Activated T-cell treated with anti-CD3 and anti-CD28 coated beads, Interleukin-2, amount 50 U/mL, for 72 hours (primary cell): Measurements from ENCODE around the gene SEZ6L. TPM values are rescaled to one million over a fixed set of nuclear protein-coding genes. Genes with fewer than 3 reads are reported as not detected.
A peak's percentile ranks its signal among the peaks of the same experiment; 100 is the strongest.
"Not testable (repeated sequence)": the region's sequence is repeated elsewhere in the genome, so short reads cannot be mapped to it uniquely, and the experiment has no call there.

Source experiments
- ATAC-seq, 2 donors: fragments of 150-1000 bp; cut with Tn5 transposase; replicated peaks in 1 of 2; 2 replicates each; pipeline ENCODE4 v1.10.0; 2021; ENCODE audit warnings: moderate library complexity in 2 of 2, mild to moderate bottlenecking in 1 of 2
- DNase-seq, 2 donors: peaks; one replicate each; pipeline ENCODE4 v3.0.0; 2021 to 2022; ENCODE audit warnings: mixed read lengths in 1 of 2
- H3K27ac Mint-ChIP-seq: one replicate; pipeline ENCODE4 v1.8.0; 2022; ENCODE audit warnings: mild to moderate bottlenecking, moderate library complexity, mixed read lengths
- H3K27me3 Mint-ChIP-seq: one replicate; pipeline ENCODE4 v1.8.0; 2022; ENCODE audit warnings: low read depth, mixed read lengths
- H3K36me3 Mint-ChIP-seq, 2 donors: one replicate each; pipeline ENCODE4 v1.8.0; 2022; ENCODE audit warnings: mixed read lengths in 2 of 2, mild to moderate bottlenecking in 1 of 2; ENCODE audit not compliant: insufficient read depth in 2 of 2
- H3K4me1 Mint-ChIP-seq: one replicate; pipeline ENCODE4 v1.8.0; 2022; ENCODE audit warnings: low read depth, mixed read lengths
- H3K4me3 Mint-ChIP-seq, 2 donors: one replicate each; pipeline ENCODE4 v1.8.0; 2022; ENCODE audit warnings: mild to moderate bottlenecking in 2 of 2, mixed read lengths in 2 of 2, moderate library complexity in 2 of 2
- H3K9me3 Mint-ChIP-seq, 2 donors: one replicate each; pipeline ENCODE4 v1.8.0; 2022; ENCODE audit warnings: mixed read lengths in 2 of 2
- total RNA-seq, 2 donors: library from RNA; stranded (reverse); gene quantifications; one replicate each; pipeline ENCODE4 v1.2.3, GENCODE V29; 2022

SEZ6L gene
- total RNA-seq, 2 donors from 2014 or later = 0.05 TPM; not detected in 1

DNA sequence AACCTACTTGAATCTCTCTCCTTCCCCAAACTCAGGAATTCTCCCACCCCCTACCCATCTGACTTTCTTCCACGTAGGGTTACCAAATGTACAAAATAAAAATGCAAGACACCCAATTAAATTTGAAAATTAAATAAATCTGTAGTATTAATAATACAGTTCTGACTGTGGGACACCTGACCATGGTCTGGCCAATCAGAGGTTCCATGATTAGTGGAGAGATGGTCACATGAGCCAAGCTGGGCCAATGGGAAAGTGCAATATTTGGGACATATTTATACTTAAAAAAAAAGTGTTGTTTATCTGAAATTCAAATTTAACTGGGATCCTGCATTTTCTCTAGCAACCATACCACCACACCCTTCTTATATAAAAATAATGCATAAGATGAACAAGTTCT, 230.0 kb downstream of the SEZ6L start:
- Mint-ChIP-seq H3K27me3 (peaks cover 10% of the 10 kb centered on the region), H3K36me3 (no peaks in the 10 kb centered on the region), H3K9me3 (no peaks in the 10 kb centered on the region), H3K4me1 (peaks cover 14% of the 10 kb centered on the region), H3K27ac (no peak overlapping the region), H3K4me3 (no peak overlapping the region)
- DNase-seq (no peak), ATAC-seq (no peak)

DNA sequence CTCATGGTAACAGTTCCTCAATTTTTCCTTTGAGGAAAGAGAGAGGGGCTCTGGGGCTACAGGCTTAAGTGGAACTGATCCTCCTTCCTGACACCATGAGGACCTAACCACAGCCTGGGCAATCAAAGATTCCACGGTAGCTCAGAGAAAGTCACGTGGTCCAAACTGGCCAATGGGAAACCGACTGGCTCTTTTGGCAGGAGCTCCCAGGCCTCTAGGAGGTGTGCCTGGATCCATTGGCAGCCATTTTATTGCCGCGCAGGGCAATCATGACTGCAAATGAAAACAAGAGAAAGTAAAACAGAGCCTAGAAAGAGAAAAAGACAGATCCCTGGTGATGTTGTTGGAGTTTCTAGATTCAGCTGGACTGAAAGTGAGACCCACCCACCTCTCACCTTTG, 232.5 kb downstream of the SEZ6L start:
- no peak for ATAC-seq
- Mint-ChIP-seq H3K27me3 (peaks cover 22% of the 10 kb centered on the region), H3K27ac (no peak overlapping the region), H3K4me1 (peaks cover 21% of the 10 kb centered on the region), H3K36me3 (no peaks in the 10 kb centered on the region), H3K9me3 (no peaks in the 10 kb centered on the region), H3K4me3 (no peak overlapping the region)
- no peak for DNase-seq

DNA sequence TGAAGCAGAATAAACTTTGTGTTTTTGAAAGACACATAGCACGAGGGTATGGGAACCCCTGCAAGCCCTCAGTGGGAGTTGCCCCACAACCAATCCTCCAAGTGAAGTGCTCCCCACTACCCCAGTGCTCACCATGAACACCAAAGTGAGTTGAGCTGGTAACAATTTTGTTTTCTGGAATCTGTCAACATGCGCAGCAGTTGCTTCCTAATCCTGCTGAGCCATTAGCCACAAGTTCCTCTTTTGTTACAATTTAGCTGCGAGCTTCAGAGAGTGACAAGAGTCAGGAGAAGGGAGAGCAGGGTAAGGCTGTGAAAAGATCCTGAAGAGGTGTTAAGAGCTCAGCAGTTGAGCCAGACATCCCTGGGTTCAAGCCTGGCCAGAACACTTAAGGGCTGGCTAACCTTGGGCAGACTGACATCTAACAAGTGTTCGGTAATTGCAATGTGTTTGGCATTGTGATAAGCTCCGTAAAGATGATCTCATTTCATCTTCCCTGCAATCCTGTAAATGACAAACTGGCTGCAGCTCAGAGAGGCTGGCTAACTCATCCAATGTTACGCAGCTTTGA, 235.7 kb downstream of the SEZ6L start:
- H3K4me1 Mint-ChIP-seq = peaks cover 21% of the 10 kb centered on the region
- H3K36me3 Mint-ChIP-seq = no peaks in the 10 kb centered on the region
- H3K9me3 Mint-ChIP-seq = no peaks in the 10 kb centered on the region
- H3K4me3 Mint-ChIP-seq = peak overlapping the region; percentile 33 to 35
- DNase-seq (no peak), ATAC-seq (no peak)
- H3K27me3 Mint-ChIP-seq = peaks cover 26% of the 10 kb centered on the region
- H3K27ac Mint-ChIP-seq = no peak overlapping the region

DNA sequence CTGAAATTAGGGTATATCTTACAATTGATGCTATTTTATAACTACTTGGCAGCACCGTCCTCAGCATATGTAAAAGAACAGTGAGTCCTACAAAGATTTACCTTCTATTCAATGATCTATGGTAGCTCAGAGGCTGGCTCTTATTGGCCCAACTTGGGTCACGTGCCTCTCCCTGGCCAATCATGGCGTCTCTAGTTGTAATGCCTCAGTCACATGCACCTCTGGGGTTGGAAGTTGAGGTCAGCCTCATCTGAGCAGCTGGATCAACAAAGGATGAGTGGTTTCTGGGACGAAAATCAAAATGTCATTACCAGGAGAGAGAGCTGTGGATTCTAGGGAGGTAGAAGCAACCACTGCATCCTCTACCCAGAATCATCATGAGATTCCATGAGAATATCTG, 236.9 kb downstream of the SEZ6L start:
- no peak for DNase-seq
- Mint-ChIP-seq H3K9me3 (no peaks in the 10 kb centered on the region), H3K4me3 (no peak overlapping the region), H3K4me1 (peaks cover 21% of the 10 kb centered on the region), H3K27me3 (peaks cover 26% of the 10 kb centered on the region), H3K27ac (no peak overlapping the region), H3K36me3 (no peaks in the 10 kb centered on the region)
- no peak for ATAC-seq

DNA sequence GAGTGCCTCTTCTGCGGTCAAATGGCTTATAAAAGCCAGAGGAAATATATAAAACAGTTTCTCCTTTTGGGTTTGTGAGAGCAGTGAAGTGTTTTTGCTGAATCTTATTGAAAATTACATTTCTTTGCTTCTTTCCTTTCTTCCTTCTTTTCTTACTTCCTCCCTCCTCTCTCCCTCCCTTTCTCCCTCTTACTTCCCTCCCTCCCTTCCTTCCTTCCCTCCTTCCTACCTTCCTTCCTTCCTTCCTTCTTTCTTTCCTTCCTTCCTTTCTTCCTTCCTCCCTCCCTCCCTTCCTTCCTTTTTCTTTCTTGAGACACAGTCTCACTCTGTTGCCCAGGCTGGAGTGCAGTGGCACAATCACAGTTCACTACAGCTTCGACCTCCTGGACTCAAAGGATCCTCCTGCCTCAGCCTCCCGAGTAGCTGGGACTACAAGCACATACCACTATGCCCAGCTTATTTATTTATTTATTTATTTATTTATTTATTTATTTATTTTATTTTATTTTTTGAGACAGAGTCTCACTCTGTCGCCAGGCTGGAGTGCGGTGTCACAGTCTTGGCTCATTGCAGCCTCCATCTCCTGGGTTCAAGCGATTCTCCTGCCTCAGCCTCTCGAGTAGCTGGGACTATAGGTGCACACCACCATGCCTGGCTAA, 239.4 kb downstream of the SEZ6L start:
- peaks cover 18% of the 10 kb centered on the region for H3K27me3 Mint-ChIP-seq
- peaks cover 11% of the 10 kb centered on the region for H3K4me1 Mint-ChIP-seq
- not testable (repeated sequence) for H3K36me3 Mint-ChIP-seq, H3K9me3 Mint-ChIP-seq, ATAC-seq, H3K4me3 Mint-ChIP-seq, H3K27ac Mint-ChIP-seq, DNase-seq

DNA sequence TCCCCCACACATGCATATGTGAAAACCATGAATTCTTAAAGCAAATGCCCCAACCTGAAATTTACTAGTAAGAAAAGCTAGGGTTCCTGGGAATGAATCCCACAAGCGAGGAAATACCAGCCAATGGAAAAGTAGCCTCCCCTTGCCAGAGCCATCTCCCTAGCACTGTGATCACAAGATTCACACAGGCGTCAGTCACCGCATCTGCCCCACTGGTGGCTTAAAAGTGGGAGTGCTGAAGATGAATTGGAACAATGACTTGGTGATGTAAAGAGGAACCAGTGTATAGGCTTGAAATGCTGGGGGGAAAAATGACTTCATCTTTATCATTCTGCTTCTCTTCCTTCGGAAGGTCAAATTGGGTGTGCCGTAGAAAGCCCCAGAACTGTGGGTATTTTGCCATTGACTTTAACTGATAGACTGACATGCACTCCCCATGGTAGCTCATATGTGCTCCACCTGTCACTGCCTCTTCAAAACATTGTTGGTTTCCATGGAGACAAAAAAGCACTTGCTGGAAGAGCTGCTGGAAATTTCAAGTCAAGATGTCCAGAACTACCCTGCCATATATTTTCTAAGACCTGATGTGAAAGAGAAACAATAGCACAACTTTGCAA, 240.6 kb downstream of the SEZ6L start:
- no peaks in the 10 kb centered on the region for H3K9me3 Mint-ChIP-seq
- H3K36me3 Mint-ChIP-seq = no peaks in the 10 kb centered on the region
- H3K4me3 Mint-ChIP-seq = no peak overlapping the region
- DNase-seq (no peak), ATAC-seq (no peak)
- no peak overlapping the region for H3K27ac Mint-ChIP-seq
- H3K27me3 Mint-ChIP-seq = peaks cover 11% of the 10 kb centered on the region
- H3K4me1 Mint-ChIP-seq = peaks cover 1% of the 10 kb centered on the region

DNA sequence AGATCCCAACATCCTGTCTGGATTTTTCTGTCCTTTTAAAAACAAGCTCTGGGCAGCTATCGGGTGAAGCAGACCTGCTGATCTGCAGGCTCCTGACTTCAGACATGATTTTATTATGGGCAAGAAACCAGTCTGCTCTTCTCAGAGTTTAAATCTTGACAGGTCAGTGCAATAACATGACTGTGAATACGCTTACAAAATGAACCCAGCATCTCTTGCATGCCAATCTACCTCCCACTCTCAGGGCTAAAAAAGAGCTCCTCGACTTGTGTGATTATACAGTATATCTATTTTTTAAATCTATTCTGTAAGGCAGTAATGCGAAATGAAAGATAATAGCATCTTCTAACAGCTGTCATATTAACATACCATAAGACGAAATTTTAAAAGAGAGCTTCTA, 241.1 kb downstream of the SEZ6L start:
- DNase-seq = no peak
- Mint-ChIP-seq H3K4me3 (no peak overlapping the region), H3K36me3 (no peaks in the 10 kb centered on the region), H3K4me1 (no peaks in the 10 kb centered on the region), H3K27ac (no peak overlapping the region), H3K9me3 (no peaks in the 10 kb centered on the region), H3K27me3 (peaks cover 6% of the 10 kb centered on the region)
- no peak for ATAC-seq

DNA sequence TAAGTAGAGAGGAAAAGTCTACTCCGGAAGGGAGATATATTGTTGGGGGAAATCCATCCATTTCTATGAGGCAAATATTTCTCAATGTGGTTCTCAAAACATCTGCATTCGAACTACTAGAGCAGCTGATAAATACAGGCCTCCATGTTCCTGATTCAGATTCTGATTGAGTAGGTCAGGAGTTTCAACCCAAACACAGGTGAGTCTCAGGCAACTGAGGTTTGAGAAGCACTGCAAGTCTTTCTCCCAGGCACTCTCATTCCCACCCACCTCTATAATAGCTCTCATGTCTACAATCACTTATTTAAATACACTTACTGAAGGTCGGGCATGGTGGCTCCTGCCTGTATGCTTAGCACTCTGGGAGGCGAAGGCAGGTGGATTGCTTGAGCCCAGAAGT, 245.1 kb downstream of the SEZ6L start:
- peaks cover 25% of the 10 kb centered on the region for H3K27me3 Mint-ChIP-seq
- DNase-seq (no peak), ATAC-seq (peak in 1 of 2 donors; percentile 25)
- no peak overlapping the region for H3K4me3 Mint-ChIP-seq
- no peaks in the 10 kb centered on the region for H3K4me1 Mint-ChIP-seq
- H3K9me3 Mint-ChIP-seq = no peaks in the 10 kb centered on the region
- H3K36me3 Mint-ChIP-seq = no peaks in the 10 kb centered on the region
- H3K27ac Mint-ChIP-seq = no peak overlapping the region

DNA sequence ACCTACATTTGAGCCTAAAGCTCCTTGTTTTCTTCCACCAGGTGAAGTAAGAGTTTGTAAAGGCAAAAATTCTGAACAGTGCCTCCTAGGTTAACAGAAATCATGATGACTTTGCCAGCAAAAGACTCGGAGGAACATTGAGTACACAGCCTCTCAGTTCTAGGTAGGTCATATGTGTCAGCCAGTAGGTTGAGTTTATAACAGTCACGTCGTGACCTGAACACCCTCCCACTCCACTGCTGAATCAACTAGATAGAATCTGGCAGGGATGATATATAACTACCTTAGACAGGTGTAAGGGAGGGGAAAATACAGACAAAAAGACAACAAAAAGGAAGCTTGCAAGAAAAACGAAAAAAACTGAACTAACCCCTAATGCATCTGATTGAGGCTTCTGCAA, 247.0 kb downstream of the SEZ6L start:
- no peaks in the 10 kb centered on the region for H3K4me1 Mint-ChIP-seq
- ATAC-seq (no peak), DNase-seq (no peak)
- no peak overlapping the region for H3K27ac Mint-ChIP-seq
- H3K36me3 Mint-ChIP-seq = no peaks in the 10 kb centered on the region
- H3K9me3 Mint-ChIP-seq = no peaks in the 10 kb centered on the region
- H3K27me3 Mint-ChIP-seq = peaks cover 21% of the 10 kb centered on the region
- H3K4me3 Mint-ChIP-seq = no peak overlapping the region

DNA sequence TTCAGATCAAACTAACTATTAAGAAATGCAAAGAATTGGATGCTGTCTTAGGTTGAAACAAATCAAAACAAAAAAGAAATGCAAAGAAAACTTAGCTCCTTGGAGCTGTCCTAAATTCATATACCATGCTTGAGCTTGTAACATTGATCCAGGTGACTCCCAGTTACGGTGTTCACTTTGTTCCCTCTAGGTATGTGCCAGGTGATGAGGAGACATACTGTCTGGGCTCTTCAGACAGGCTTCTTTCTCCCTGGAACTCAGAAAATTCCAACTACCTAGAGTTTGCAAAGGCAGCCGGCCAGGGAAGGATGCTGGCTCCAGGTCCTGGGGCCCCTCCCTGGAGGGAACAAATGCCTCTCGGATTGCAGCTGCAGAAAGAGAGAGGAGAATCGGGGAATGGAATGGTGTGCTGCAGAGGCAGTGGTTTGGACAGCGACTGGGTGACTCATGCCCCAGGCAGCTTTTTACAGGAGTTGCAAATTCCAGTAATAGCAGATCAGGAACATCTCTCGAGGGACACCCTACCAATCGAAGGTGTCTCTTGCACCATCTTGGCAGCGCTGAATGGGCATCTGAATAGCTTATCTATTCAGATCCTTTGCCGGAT, 247.5 kb downstream of the SEZ6L start:
- Mint-ChIP-seq H3K36me3 (no peaks in the 10 kb centered on the region), H3K27me3 (peaks cover 21% of the 10 kb centered on the region), H3K9me3 (no peaks in the 10 kb centered on the region), H3K4me1 (no peaks in the 10 kb centered on the region), H3K27ac (no peak overlapping the region), H3K4me3 (no peak overlapping the region)
- ATAC-seq (no peak), DNase-seq (no peak)

DNA sequence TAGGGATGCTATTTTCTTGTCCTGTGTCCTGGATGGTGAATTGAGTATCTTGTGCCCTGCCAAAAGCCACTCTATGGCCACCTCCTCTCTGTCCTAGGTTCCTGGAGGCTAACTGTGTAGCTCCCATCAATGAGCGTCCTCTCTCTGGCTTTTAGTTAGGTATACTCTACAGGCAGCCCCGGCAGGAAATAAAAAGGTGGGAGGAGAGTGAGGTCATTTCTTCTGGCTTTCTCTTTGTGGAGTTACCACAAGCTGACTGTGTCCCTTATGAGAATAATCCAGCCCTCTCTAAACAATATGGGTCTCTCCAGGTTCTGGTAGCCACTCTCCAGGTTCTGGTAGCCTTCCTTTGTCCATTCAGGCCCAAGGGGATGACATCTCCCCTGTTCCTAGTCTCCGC, 248.1 kb downstream of the SEZ6L start:
- ATAC-seq (no peak), DNase-seq (no peak)
- H3K4me3 Mint-ChIP-seq = no peak overlapping the region
- H3K36me3 Mint-ChIP-seq = no peaks in the 10 kb centered on the region
- H3K4me1 Mint-ChIP-seq = no peaks in the 10 kb centered on the region
- H3K9me3 Mint-ChIP-seq = peaks cover 0 to under 1% of the 10 kb centered on the region in 2 donors
- H3K27me3 Mint-ChIP-seq = peaks cover 21% of the 10 kb centered on the region
- no peak overlapping the region for H3K27ac Mint-ChIP-seq

DNA sequence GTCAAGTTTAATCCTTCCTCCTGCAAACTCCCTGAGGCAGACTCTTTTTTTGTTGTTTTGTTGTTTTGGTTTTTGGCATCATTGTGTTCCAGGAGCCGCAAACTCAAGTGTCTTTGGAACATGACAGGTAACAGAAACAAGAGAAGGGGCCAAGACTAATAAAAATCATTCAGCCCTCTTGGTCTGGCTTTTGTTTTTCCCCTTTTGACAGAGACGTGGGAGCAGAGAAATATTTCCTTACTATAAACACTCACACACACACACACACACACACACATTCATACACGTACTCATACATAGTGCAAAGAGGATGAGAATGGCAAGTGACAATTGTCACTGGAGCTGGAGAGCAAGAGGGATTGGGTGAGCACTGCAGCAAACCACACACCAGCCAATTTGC, 249.4 kb downstream of the SEZ6L start:
- DNase-seq (no peak), ATAC-seq (no peak)
- Mint-ChIP-seq H3K4me3 (no peak overlapping the region), H3K36me3 (peaks cover 0 to 4% of the 10 kb centered on the region in 2 donors), H3K27me3 (peaks cover 21% of the 10 kb centered on the region), H3K4me1 (no peaks in the 10 kb centered on the region), H3K9me3 (peaks cover 1 to 3% of the 10 kb centered on the region in 2 donors), H3K27ac (no peak overlapping the region)

DNA sequence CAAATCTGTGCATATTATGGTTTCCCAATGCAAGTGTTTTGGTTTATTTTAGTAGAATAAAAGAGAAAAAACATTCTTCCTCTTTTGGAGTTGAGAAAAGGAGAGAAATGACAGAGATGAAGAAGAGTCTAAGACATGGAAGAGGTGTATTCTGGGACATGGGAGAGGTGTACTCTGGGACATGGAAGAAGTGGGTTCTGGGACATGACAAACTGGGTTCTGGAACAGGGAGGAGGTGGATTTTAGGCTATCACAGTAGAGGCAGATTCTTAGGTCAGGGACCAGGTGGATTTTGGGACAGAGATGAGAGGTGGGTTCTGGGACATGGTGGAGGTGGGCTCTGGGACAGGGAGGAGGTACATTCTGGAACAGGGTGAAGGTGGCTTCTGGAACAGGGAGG, 257.7 kb downstream of the SEZ6L start:
- peaks cover 41% of the 10 kb centered on the region for H3K4me1 Mint-ChIP-seq
- ATAC-seq (no peak), DNase-seq (no peak)
- peak overlapping the region; percentile 88 for H3K27ac Mint-ChIP-seq
- H3K4me3 Mint-ChIP-seq = peak overlapping the region; percentile 52 to 74
- H3K27me3 Mint-ChIP-seq = peaks cover 17% of the 10 kb centered on the region
- peaks cover 1 to 3% of the 10 kb centered on the region in 2 donors for H3K9me3 Mint-ChIP-seq
- H3K36me3 Mint-ChIP-seq = peaks cover 3 to 9% of the 10 kb centered on the region in 2 donors
